GM10248 (cell line): ENCODE measurements around the gene GPR148.

Experiments
- CTCF ChIA-PET: fragments of 300-600 bp; sonication (Branson Sonifier 250); formaldehyde crosslinking; extraction: SDS; loops from one replicate; lab custom pipeline; 2021; ENCODE audit warnings: antibody characterized with exemption; lab: Yijun Ruan, JAX
- POLR2A ChIA-PET: fragments of 350-650 bp; sonication (Branson Sonifier 250); formaldehyde crosslinking; extraction: SDS; loops from one replicate; lab custom pipeline; 2020; ENCODE audit warnings: antibody characterized with exemption; lab: Yijun Ruan, JAX
- DNase-seq: peaks from one replicate; pipeline ENCODE4 v3.0.0; 2012; ENCODE audit errors: extremely low spot score
- TF ChIP-seq, protein P1 (sequence below): IDR thresholded peaks from 2 replicates; pipeline ENCODE4 v1.5.1; 2012; ENCODE audit warnings: mild to moderate bottlenecking, low read depth; ENCODE audit errors: extremely low read depth, missing control alignments, control extremely low read depth

GPR148 gene

DNA sequence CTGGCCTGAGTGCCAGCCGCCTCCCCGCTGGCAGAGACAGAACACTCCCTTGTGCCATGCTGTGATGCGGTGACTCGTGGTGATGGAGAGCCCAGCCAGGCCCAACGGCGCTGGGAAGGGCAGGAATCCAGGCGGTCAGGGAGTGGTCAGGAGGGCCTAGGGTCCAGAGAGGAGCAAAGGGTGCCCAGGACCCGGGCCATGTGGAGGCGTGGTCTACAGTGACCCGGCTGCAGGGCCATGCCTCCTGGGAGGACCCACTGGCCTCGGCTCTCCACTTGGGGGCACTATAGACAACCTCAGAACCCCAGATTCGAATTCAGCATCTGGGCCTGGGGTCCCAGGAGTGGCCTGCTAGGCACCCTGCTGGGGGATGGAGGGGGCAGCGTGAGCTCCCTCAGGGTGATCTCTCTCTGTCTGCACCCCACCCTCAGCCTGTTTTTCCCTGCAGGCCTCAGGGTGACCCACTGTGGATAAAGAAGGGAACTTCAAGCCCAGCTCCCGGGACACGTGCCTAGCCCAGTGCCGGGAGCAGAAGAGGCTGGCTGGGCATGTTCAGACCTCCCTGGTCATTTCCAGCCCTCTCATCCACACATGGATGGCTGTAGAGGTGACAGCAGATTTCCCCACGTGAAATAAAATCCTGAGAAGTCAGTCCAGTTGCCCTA is 39.5 kb downstream of the GPR148 start:
- no peak for DNase-seq
- TF ChIP-seq, protein P1, sequence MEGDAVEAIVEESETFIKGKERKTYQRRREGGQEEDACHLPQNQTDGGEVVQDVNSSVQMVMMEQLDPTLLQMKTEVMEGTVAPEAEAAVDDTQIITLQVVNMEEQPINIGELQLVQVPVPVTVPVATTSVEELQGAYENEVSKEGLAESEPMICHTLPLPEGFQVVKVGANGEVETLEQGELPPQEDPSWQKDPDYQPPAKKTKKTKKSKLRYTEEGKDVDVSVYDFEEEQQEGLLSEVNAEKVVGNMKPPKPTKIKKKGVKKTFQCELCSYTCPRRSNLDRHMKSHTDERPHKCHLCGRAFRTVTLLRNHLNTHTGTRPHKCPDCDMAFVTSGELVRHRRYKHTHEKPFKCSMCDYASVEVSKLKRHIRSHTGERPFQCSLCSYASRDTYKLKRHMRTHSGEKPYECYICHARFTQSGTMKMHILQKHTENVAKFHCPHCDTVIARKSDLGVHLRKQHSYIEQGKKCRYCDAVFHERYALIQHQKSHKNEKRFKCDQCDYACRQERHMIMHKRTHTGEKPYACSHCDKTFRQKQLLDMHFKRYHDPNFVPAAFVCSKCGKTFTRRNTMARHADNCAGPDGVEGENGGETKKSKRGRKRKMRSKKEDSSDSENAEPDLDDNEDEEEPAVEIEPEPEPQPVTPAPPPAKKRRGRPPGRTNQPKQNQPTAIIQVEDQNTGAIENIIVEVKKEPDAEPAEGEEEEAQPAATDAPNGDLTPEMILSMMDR = peak; percentile 11
- POLR2A ChIA-PET = no interaction called here
- CTCF ChIA-PET = interaction anchor here (1.2 to 1.4 kb wide), 2 partner anchors 8 to 29 kb away, joined by 3 read pairs; no protein-coding TSS in a partner anchor

DNA sequence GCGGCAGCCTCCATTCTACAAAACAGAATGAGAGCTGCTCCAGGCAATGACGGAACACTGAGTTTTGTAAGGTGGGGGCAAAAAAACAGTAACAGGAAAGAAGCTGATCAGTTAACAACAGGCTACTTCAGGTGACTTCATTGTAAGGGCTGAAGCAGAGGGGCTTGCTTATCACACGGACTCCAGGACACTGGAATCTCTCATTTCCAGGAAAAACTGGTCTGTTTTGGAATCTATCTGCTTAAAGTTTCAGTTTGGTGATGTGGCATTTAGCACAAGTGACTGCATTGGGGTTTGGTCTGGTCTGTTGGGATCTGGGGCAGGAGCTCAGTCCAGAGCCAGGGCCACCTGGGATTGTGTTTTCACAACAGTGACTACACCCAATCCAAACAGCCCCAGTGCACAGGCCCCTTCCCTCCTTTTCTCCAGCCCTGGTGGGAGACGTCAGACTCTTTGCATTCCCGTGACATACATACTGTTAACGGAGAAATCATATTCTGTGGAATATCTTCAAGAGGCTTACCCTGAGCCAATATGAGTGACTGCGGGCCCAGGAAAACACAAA is 40.6 kb downstream of the GPR148 start:
- ChIA-PET CTCF (interaction anchor here (1.2 kb wide), 1 partner anchor 9 kb away, joined by 3 read pairs; no protein-coding TSS in a partner anchor), POLR2A (no interaction called here)
- TF ChIP-seq, protein P1 = no peak
- DNase-seq = no peak

DNA sequence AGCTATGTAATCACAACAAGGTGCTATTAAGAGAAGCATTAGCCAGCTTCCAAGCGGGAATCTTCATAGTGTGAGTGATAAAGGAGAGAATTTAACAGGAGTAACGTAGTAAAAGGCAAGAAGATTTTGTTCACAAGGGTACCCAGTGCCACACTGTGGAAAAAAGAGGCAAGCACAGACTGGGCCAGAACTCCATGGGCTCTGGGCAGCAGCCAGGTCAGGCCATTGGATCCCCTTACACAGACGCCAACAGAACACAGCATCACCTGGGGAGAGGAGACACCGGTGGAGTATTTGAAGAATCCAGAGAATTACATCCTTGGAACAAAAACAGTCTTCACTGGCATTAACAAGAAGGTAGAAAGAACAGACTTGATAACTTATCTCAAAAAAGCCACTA is 47.7 kb downstream of the GPR148 start:
- POLR2A ChIA-PET = no interaction called here
- CTCF ChIA-PET = interaction anchor here (2.0 kb wide), 1 partner anchor 21 kb away, joined by 5 read pairs; no protein-coding TSS in a partner anchor
- TF ChIP-seq, protein P1 = no peak
- no peak for DNase-seq

DNA sequence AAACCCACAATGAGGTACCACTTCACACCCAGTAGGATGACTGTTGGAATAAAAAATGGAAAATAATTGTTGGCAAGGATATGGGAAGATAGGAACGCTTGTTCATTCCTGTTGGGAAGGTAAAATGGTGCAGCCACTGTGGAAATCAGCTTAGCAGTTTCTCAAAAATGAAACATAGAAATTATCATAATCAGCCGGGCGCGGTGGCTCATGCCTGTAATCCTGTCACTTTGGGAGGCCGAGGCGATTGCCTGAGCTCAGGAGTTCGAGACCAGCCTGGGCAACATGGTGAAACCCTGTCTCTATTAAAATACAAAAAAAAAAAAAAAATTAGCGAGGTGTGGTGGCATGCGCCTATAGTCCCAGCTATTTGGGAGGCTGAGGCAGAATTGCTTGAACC is 49.9 kb downstream of the GPR148 start:
- no peak for DNase-seq
- ChIA-PET POLR2A (no interaction called here), CTCF (no interaction called here)
- TF ChIP-seq, protein P1 = no peak
